AG08396 (cell line): ENCODE data around the gene MXD1.

Experiments
- DNase-seq: peaks from one replicate; pipeline ENCODE4 v3.0.0; 2012; ENCODE audit warnings: low spot score, mixed read lengths

Gene MXD1

GRCh38 chr2:69954084-69954483 lies 39.2 kb downstream of the MXD1 start:
- no peak for DNase-seq

GRCh38 chr2:69955029-69955428 lies 40.1 kb downstream of the MXD1 start:
- no peak for DNase-seq

GRCh38 chr2:69956475-69956979 lies 41.6 kb downstream of the MXD1 start:
- DNase-seq: no peak

DNA sequence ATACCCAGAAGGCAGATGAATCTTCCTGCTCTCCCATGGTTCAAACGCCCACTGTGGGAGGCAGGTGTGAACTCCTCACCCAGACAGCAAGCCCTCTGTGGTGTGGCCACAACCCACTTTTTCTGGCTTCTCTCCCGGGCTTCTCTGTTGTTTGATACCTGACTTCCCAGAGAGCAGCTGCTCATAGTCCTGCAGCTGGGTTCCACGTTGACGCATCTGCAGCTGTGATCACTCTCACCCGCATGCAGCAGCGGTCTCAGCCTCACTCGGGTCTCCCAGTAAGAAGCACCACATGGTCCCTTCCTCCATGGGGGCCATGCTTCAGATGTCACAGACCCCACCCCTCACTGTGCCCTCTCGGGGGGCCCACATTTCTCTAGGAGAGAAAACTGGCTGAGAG lies 43.1 kb downstream of the MXD1 start:
- no peak for DNase-seq

GRCh38 chr2:69958480-69958879 lies 43.6 kb downstream of the MXD1 start:
- no peak for DNase-seq

DNA sequence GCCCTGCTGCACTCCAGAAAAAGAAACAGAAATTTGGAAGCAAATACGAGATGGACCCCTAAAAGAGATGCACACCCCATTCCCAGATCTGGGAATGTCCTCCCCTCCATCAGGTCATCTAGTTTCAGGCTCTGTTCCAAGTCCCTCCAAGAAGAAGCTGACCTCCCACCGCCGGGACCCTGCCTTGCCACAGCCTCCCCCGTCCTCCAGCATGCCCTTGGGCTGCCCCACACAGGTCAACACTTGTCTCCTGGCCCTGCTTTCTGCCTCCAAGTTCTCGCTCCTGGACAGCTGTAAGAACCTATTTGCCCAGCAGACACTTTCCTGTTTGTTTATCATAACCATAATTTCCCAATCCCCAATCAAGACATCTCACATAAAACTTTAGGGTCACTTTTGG lies 44.5 kb downstream of the MXD1 start:
- no peak for DNase-seq

- DNase-seq: no peak
These were observed 45.9 kb downstream of the MXD1 start for GRCh38 chr2:69960821-69961220.

DNA sequence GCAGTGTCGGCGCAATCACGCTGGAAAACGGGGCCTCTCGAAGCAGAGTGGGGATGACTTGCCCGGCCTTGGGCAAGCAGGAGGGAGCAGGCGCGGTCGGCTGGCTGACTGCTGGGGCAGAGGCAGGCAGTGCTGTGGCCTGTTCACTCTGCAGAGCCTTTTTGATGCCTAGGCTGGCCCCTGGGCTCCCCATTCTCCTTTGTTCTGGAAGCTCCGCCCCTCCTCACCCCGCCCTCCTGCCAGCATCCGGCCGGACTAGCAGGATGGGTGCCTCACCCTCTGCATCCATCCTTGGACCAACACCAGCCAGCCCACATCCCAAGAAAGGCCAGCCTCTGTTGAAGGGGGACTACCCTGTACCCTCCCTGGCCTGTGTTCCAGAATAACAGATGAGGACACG lies 46.6 kb downstream of the MXD1 start, which contains the start of gene ASPRV1:
Gene ASPRV1 (minus strand): TSS at position 136 of the 400 bp plus-strand sequence. CDS start 195 bp downstream, outside the sequence.
- no peak for DNase-seq

- DNase-seq: no peak
These were observed 48.2 kb downstream of the MXD1 start for GRCh38 chr2:69962986-69963730.

DNA sequence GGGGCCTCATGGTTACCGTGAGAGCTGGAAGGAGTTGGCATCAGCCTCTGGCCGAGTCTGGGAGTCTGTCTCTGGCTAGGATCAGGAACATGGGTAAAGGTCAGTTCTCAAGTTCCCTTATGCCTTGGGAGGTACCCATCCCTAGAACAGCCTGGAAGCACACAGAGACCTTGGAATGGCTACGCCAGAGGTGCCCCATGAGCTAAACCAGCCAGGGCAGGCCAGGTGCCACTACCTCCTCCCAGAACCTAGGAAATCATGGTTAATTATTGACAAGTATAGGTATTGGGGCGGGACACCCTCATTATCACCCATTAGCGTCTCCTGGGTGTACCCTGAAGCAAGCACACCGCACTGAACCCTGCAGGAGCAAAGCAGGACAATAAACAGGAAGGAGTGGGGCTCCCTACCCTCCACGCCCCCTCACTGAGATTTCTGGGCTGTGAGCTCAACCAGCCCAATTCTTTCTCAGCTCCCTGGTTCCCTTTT lies 49.5 kb downstream of the MXD1 start:
- no peak for DNase-seq

GRCh38 chr2:69965756-69966445 lies 51.0 kb downstream of the MXD1 start:
- no peak for DNase-seq

GRCh38 chr2:69966496-69966895 lies 51.6 kb downstream of the MXD1 start:
- DNase-seq: no peak

- DNase-seq: no peak
These were observed 53.7 kb downstream of the MXD1 start for GRCh38 chr2:69968609-69969008.

DNA sequence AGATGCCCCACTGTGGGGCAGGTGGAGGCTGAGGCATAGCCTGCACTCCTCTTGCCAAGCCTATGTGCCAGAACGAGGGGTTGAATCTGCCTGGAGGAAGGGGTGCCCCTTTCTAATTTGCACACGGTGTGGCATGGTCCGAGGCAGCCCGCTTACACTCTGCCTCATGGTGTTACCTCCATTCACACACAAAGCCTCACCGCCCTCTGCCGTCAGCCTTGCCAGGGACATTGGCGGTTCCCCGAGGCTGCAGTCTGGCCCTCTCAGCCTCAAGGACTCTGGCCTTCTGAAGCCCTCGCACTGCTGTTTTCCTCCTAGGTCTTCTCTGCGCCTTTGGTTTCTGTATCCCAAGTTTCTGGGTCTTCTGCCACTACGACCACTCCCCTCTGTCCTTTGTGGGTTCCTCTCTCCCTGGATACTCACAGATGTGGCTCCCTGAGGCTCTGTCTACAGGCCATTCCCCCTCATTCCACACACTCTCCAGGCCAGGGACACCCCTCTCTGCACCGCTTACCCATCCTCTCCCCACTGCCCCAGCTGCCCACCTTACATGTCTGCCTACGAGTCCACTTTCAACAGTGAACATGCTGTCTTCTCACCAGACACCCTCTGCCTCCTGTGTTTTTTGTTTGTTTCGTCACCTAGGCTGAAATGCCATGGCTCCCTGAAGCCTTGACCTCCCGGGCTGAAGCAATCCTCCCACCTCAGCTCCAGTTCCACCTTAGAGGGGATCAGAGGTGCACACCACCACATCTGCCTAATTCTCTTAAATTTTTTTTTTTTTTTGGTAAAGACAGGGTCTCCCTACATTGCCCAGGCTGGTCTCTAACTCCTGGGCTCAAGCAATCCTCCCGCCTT lies 54.4 kb downstream of the MXD1 start:
- no peak for DNase-seq

GRCh38 chr2:69969991-69970390 lies 55.1 kb downstream of the MXD1 start:
- no peak for DNase-seq

DNA sequence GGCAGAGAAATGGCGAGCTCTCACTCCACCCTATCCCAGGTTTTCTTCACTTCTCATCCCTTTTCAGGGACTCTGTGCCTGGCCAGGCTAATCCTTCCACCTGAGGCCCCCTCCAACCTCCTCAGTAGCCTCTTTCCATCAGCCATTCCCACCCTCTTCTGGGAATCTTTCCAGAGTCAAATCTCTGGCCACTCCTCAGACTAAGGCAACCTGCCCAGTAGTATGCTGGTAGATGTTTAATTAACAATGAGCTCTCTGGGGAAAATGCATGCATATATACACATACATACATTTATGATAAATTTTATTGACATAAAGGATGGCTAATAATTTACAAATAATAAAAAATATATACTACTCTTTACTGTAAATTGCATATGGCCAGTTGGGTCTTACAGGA lies 57.9 kb downstream of the MXD1 start:
- DNase-seq: no peak

DNA sequence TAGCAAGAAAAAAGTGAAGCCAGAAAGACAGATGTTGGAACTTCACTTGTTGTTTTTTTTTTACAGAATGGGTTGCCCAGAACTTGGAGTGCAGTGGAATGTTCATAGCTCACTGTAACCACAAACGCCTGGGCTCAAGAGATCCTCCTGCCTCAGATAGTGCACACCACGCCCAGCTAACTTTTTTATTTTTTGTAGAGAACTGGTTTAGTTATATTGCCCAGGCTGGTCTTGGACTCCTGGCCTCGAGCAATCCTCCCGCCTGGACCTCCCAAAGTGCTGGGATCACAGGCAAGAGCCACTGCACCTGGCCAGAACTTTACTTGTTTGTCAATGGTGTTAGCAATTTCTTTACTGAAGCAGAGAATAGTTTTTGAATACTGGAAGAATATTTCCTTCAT lies 58.4 kb downstream of the MXD1 start:
- peak; percentile 48 for DNase-seq

DNA sequence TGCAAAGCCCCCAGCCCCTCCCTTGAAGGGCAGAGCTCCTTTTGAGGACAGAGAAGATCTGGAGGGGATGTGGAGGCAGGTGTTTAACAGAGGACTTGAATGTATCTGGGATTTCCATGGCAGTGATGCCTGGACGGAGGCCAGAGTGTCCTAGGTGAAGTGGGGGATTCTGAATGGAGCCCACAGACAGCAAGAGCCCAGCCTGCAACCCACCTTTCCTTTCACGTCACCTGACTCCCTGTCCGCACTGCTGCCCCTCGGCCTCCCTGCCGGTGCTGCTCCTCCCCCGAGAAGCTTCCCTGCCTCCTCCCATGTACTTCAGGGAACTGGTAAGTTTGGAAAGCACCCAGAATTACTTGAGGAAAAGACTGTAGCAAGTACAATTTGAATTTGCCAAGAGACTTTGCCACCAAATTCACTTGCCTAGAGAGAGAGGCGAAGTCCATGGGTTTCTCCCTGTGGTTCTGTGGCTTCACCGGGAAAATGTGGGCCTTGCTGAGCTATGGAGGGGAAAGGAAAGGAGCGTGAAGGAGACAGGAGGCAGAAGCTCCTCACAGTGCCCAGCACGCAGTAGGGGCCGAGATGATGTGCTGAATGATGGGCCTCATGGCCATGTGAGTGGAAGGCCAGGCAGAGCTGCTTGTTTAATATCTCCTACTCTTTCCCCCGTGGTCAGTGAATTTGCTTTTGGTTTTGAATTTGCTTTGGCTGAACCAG lies 60.4 kb downstream of the MXD1 start:
- no peak for DNase-seq

- no peak for DNase-seq
These were observed 61.0 kb downstream of the MXD1 start for GRCh38 chr2:69975853-69976462.

GRCh38 chr2:69977186-69977585 lies 62.3 kb downstream of the MXD1 start:
- DNase-seq: no peak

DNA sequence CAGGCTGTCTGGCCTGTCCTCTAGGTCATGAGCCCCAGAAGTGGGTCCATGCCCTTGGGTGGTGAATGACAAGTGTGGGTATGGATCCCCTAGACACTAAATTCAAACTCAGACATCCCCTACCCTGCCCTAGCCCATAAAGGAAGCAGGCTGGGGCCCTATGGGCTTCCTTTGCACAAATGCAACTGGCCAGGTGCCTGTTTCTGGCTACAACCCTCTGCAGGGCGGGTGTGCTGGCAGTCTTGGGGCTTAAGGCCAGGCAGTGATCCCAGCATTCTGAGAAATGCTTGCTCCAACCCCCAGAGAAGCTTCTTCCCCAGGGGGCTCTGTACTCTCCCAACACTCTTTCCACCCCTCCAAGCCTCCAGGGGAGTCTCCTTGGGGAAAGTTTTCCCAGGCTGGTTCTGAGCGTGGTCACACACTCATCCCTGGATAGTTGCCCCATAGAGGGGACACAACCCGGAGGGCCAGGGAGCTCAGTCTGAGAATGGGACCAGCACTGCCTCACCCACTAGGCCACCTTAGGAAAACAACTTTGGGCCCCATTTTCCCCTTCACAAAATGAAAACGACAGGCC lies 63.1 kb downstream of the MXD1 start:
- no peak for DNase-seq
